ENCODE measurements around the gene RBM19.

The RBM19 gene

GRCh38 chr12:113803759-113804140, 162.4 kb downstream of the RBM19 start:
- Histone ChIP-seq H3K9me2 (replicated peaks; ENCODE audit: insufficient read depth, low read length) (no peaks in the 10 kb centered on the region), H3K4me3 (ENCODE audit: low read length) (no peak overlapping the region), H3K79me2 (ENCODE audit: low read length) (no peaks in the 10 kb centered on the region), H3K4me2 (ENCODE audit: low read depth, low read length) (no peak overlapping the region), H3K27me3 (replicated peaks; ENCODE audit: insufficient read depth, low read length) (no peaks in the 10 kb centered on the region), H2AFZ (ENCODE audit: low read length) (no peak overlapping the region), H3K36me3 (replicated peaks; ENCODE audit: insufficient read depth, low read length) (no peaks in the 10 kb centered on the region), H3F3A (ENCODE audit: insufficient read depth, low read length) (no peaks in the 10 kb centered on the region), H3K9me3 (replicated peaks; ENCODE audit: insufficient read depth, low read length) (no peaks in the 10 kb centered on the region), H3K9ac (ENCODE audit: low read length) (no peak overlapping the region), H4K20me1 (ENCODE audit: insufficient read depth, low read length) (no peaks in the 10 kb centered on the region), H3K27ac (ENCODE audit: low read length) (no peak overlapping the region), H3K4me1 (ENCODE audit: low read length) (no peaks in the 10 kb centered on the region)
- no peak for TF ChIP-seq CTCF (IDR thresholded peaks at IDR 0.05; ENCODE audit: low read length)
- no peak for TF ChIP-seq EZH2phosphoT487 (IDR thresholded peaks at IDR 0.05; ENCODE audit: low read length)
- TF ChIP-seq EZH2 (optimal IDR thresholded peaks at IDR 0.05; ENCODE audit: low read depth, low read length), result no peak
- no peak for DNase-seq

GRCh38 chr12:113802966-113803758, 163.0 kb downstream of the RBM19 start:
- H3F3A ChIP-seq (ENCODE audit: insufficient read depth, low read length), result no peaks in the 10 kb centered on the region
- H3K9me2 ChIP-seq (replicated peaks; ENCODE audit: insufficient read depth, low read length), result no peaks in the 10 kb centered on the region
- no peaks in the 10 kb centered on the region for H3K4me1 ChIP-seq (ENCODE audit: low read length)
- no peak overlapping the region for H3K4me2 ChIP-seq (ENCODE audit: low read depth, low read length)
- no peaks in the 10 kb centered on the region for H3K9me3 ChIP-seq (replicated peaks; ENCODE audit: insufficient read depth, low read length)
- TF ChIP-seq CTCF (IDR thresholded peaks at IDR 0.05; ENCODE audit: low read length) (no peak), EZH2phosphoT487 (IDR thresholded peaks at IDR 0.05; ENCODE audit: low read length) (no peak), EZH2 (optimal IDR thresholded peaks at IDR 0.05; ENCODE audit: low read depth, low read length) (no peak)
- DNase-seq, result no peak
- no peaks in the 10 kb centered on the region for H3K36me3 ChIP-seq (replicated peaks; ENCODE audit: insufficient read depth, low read length)
- no peak overlapping the region for H3K27ac ChIP-seq (ENCODE audit: low read length)
- no peak overlapping the region for H2AFZ ChIP-seq (ENCODE audit: low read length)
- H3K79me2 ChIP-seq (ENCODE audit: low read length), result no peaks in the 10 kb centered on the region
- no peaks in the 10 kb centered on the region for H4K20me1 ChIP-seq (ENCODE audit: insufficient read depth, low read length)
- H3K27me3 ChIP-seq (replicated peaks; ENCODE audit: insufficient read depth, low read length), result no peaks in the 10 kb centered on the region
- H3K4me3 ChIP-seq (ENCODE audit: low read length), result no peak overlapping the region
- H3K9ac ChIP-seq (ENCODE audit: low read length), result no peak overlapping the region

DNA sequence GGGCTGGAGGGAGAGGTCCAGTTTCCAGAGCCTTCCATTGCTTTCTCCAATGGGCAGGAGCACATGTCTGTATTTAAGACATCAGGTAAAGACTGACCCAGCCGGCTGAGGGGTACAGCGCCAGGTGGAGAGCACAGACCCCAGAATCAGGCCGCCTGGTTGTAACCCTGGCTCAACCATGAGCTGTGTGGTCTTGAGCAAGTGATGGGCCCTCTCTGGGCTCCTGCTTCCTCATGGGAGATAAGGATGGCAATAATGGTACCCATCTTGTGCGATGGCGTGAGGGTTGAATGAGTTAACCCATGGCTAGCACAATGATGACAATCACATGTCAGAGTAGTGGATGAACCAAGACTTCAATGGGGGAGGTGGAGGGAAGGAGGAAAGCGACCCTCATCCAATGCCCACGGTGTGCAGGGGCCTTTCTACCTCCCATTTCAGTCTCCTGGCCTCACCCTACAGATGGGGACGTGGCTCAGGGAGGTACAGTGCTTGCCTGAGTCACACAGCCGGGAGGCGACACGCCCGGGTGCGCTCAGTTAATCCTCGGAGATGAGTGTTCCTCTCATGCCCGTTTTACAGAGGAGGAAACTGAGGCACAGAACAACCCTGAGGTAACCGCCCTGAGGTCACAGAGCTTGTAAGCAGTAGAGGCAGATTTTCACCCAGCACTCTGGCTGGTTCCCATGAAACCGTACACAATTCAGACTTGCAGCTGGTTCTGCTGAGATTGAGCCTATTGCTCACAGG, 163.9 kb downstream of the RBM19 start:
- H4K20me1 ChIP-seq (ENCODE audit: insufficient read depth, low read length), result no peaks in the 10 kb centered on the region
- no peaks in the 10 kb centered on the region for H3K4me1 ChIP-seq (ENCODE audit: low read length)
- no peaks in the 10 kb centered on the region for H3K9me2 ChIP-seq (replicated peaks; ENCODE audit: insufficient read depth, low read length)
- no peak overlapping the region for H3K9ac ChIP-seq (ENCODE audit: low read length)
- no peaks in the 10 kb centered on the region for H3K9me3 ChIP-seq (replicated peaks; ENCODE audit: insufficient read depth, low read length)
- no peak overlapping the region for H3K4me2 ChIP-seq (ENCODE audit: low read depth, low read length)
- H3K79me2 ChIP-seq (ENCODE audit: low read length), result no peaks in the 10 kb centered on the region
- H3K27ac ChIP-seq (ENCODE audit: low read length), result no peak overlapping the region
- no peaks in the 10 kb centered on the region for H3F3A ChIP-seq (ENCODE audit: insufficient read depth, low read length)
- no peak for TF ChIP-seq EZH2phosphoT487 (IDR thresholded peaks at IDR 0.05; ENCODE audit: low read length)
- no peak for TF ChIP-seq EZH2 (optimal IDR thresholded peaks at IDR 0.05; ENCODE audit: low read depth, low read length)
- TF ChIP-seq CTCF (IDR thresholded peaks at IDR 0.05; ENCODE audit: low read length), result no peak
- no peaks in the 10 kb centered on the region for H3K36me3 ChIP-seq (replicated peaks; ENCODE audit: insufficient read depth, low read length)
- H2AFZ ChIP-seq (ENCODE audit: low read length), result no peak overlapping the region
- DNase-seq, result no peak
- H3K27me3 ChIP-seq (replicated peaks; ENCODE audit: insufficient read depth, low read length), result no peaks in the 10 kb centered on the region
- no peak overlapping the region for H3K4me3 ChIP-seq (ENCODE audit: low read length)
